Ectodermal cell (in vitro differentiated cells): ENCODE results near the gene MRS2.

Experiments used
- H3K27ac ChIP-seq: 2 replicates; pipeline ENCODE4 v1.7.0; 2013; ENCODE audit warnings: mild to moderate bottlenecking, low read depth, low read length; ENCODE audit not compliant: insufficient read depth, poor library complexity, severe bottlenecking
- H3K27me3 ChIP-seq: 2 replicates; pipeline ENCODE4 v1.7.0; 2013; ENCODE audit warnings: mild to moderate bottlenecking, low read length; ENCODE audit not compliant: insufficient read depth, control insufficient read depth, poor library complexity, severe bottlenecking
- H3K36me3 ChIP-seq: one replicate; pipeline ENCODE4 v1.7.0; 2013; ENCODE audit warnings: low read length; ENCODE audit not compliant: control insufficient read depth, insufficient read depth
- H3K4me1 ChIP-seq: one replicate; pipeline ENCODE4 v1.7.0; 2013; ENCODE audit warnings: low read length; ENCODE audit not compliant: control insufficient read depth, insufficient read depth
- H3K4me3 ChIP-seq: 2 replicates; pipeline ENCODE4 v1.7.0; 2013; ENCODE audit warnings: low read depth, low read length, control low read depth; ENCODE audit not compliant: insufficient read depth
- H3K9me3 ChIP-seq: 2 replicates; pipeline ENCODE4 v1.7.0; 2013; ENCODE audit warnings: mild to moderate bottlenecking, low read length, moderate library complexity; ENCODE audit not compliant: control insufficient read depth
- WGBS, 2 experiments: methylation state at CpG; one replicate each; pipeline ENCODE4 v1.1.7; 2013; ENCODE audit warnings: missing lambda C conversion rate in 2 of 2; 5-methylcytosine and 5-hydroxymethylcytosine counted together

Gene MRS2

GRCh38 chr6:24430086-24430485, 27.4 kb downstream of the MRS2 start:
- Histone ChIP-seq H3K4me1 (no peaks in the 10 kb centered on the region), H3K4me3 (no peak overlapping the region), H3K27ac (no peak overlapping the region), H3K27me3 (no peaks in the 10 kb centered on the region), H3K9me3 (no peaks in the 10 kb centered on the region), H3K36me3 (no peaks in the 10 kb centered on the region)
- WGBS, 2 experiments, result 86 to 91% methylated on average over 3 of the region's 3 CpGs

- H3K4me3 ChIP-seq, result no peak overlapping the region
- H3K27me3 ChIP-seq, result no peaks in the 10 kb centered on the region
- H3K36me3 ChIP-seq, result no peaks in the 10 kb centered on the region
- no peaks in the 10 kb centered on the region for H3K9me3 ChIP-seq
- H3K27ac ChIP-seq, result no peak overlapping the region
- WGBS, 2 experiments, result 73% methylated on average over 1 of the region's 1 CpG; no CpG with 5 or more reads in 1 of the 2 experiments
- no peaks in the 10 kb centered on the region for H3K4me1 ChIP-seq
These were observed 28.3 kb downstream of the MRS2 start for GRCh38 chr6:24431045-24431451.

- H3K36me3 ChIP-seq, result no peaks in the 10 kb centered on the region
- H3K27me3 ChIP-seq, result no peaks in the 10 kb centered on the region
- 93 to 95% methylated on average over 9 of the region's 9 CpGs for WGBS, 2 experiments
These were observed 29.9 kb downstream of the MRS2 start for GRCh38 chr6:24432611-24433010.

GRCh38 chr6:24436979-24437378, 34.2 kb downstream of the MRS2 start:
- Histone ChIP-seq H3K9me3 (no peaks in the 10 kb centered on the region), H3K4me3 (no peak overlapping the region), H3K36me3 (no peaks in the 10 kb centered on the region), H3K27me3 (no peaks in the 10 kb centered on the region), H3K4me1 (no peaks in the 10 kb centered on the region), H3K27ac (no peak overlapping the region)
- 92% methylated on average over 14 of the region's 14 CpGs for WGBS, 2 experiments

More at GRCh38 chr6:24432611-24433010, 29.9 kb downstream of the MRS2 start:
- Histone ChIP-seq H3K4me1 (no peaks in the 10 kb centered on the region), H3K9me3 (no peaks in the 10 kb centered on the region), H3K27ac (no peak overlapping the region), H3K4me3 (no peak overlapping the region)

GRCh38 chr6:24439858-24440539, 37.3 kb downstream of the MRS2 start:
- WGBS, 2 experiments, result 91 to 92% methylated on average over 2 of the region's 3 CpGs
- no peaks in the 10 kb centered on the region for H3K27me3 ChIP-seq

GRCh38 chr6:24440897-24441598, 38.3 kb downstream of the MRS2 start:
- Histone ChIP-seq H3K9me3 (no peaks in the 10 kb centered on the region), H3K27me3 (no peaks in the 10 kb centered on the region), H3K27ac (no peak overlapping the region), H3K36me3 (no peaks in the 10 kb centered on the region), H3K4me1 (no peaks in the 10 kb centered on the region), H3K4me3 (no peak overlapping the region)
- 79 to 81% methylated on average over 12 to 16 of the region's 16 CpGs for WGBS, 2 experiments

More at GRCh38 chr6:24439858-24440539, 37.3 kb downstream of the MRS2 start:
- Histone ChIP-seq H3K4me1 (no peaks in the 10 kb centered on the region), H3K9me3 (no peaks in the 10 kb centered on the region), H3K4me3 (no peak overlapping the region), H3K36me3 (no peaks in the 10 kb centered on the region), H3K27ac (no peak overlapping the region)

- Histone ChIP-seq H3K9me3 (no peaks in the 10 kb centered on the region), H3K27ac (no peak overlapping the region), H3K36me3 (no peaks in the 10 kb centered on the region), H3K4me1 (no peaks in the 10 kb centered on the region), H3K4me3 (no peak overlapping the region), H3K27me3 (no peaks in the 10 kb centered on the region)
- WGBS, 2 experiments, result 98% methylated on average over 3 of the region's 3 CpGs
These were observed 38.8 kb downstream of the MRS2 start for GRCh38 chr6:24441599-24441904.

GRCh38 chr6:24444588-24444987, 41.9 kb downstream of the MRS2 start:
- 88 to 94% methylated on average over 4 of the region's 4 CpGs for WGBS, 2 experiments
- Histone ChIP-seq H3K27ac (no peak overlapping the region), H3K27me3 (no peaks in the 10 kb centered on the region), H3K36me3 (no peaks in the 10 kb centered on the region), H3K4me1 (no peaks in the 10 kb centered on the region), H3K4me3 (no peak overlapping the region), H3K9me3 (no peaks in the 10 kb centered on the region)

- Histone ChIP-seq H3K9me3 (no peaks in the 10 kb centered on the region), H3K27ac (no peak overlapping the region), H3K4me3 (no peak overlapping the region), H3K36me3 (no peaks in the 10 kb centered on the region), H3K4me1 (no peaks in the 10 kb centered on the region), H3K27me3 (no peaks in the 10 kb centered on the region)
- 69 to 70% methylated on average over 4 of the region's 4 CpGs for WGBS, 2 experiments
These were observed 43.0 kb downstream of the MRS2 start for GRCh38 chr6:24445704-24446103.

GRCh38 chr6:24446670-24447069, 43.9 kb downstream of the MRS2 start:
- H3K27me3 ChIP-seq, result no peaks in the 10 kb centered on the region
- no peak overlapping the region for H3K27ac ChIP-seq
- no peaks in the 10 kb centered on the region for H3K36me3 ChIP-seq
- no peak overlapping the region for H3K4me3 ChIP-seq
- no peaks in the 10 kb centered on the region for H3K9me3 ChIP-seq
- no peaks in the 10 kb centered on the region for H3K4me1 ChIP-seq
- 89 to 92% methylated on average over 5 to 7 of the region's 7 CpGs for WGBS, 2 experiments
